ENCODE data around the gene GJD3.

GJD3 gene

GRCh38 chr17:40360091-40360490 lies 4.4 kb downstream of the GJD3 start:
- no peak for DNase-seq
- Mint-ChIP-seq H3K27ac (no peak overlapping the region), H3K9me3 (no peaks in the 10 kb centered on the region), H3K36me3 (ENCODE audit: low read depth) (peaks cover 4% of the 10 kb centered on the region), H3K27me3 (ENCODE audit: low read depth, poor library complexity) (peaks cover 44% of the 10 kb centered on the region), H3K4me1 (peaks cover 45% of the 10 kb centered on the region), H3K4me3 (no peak overlapping the region)
- TF ChIP-seq CTCF (IDR thresholded peaks at IDR 0.05), result no peak

- Mint-ChIP-seq H3K4me3 (no peak overlapping the region), H3K27ac (no peak overlapping the region), H3K4me1 (peaks cover 54% of the 10 kb centered on the region), H3K36me3 (ENCODE audit: low read depth) (peaks cover 12% of the 10 kb centered on the region), H3K9me3 (no peaks in the 10 kb centered on the region), H3K27me3 (ENCODE audit: low read depth, poor library complexity) (peaks cover 28% of the 10 kb centered on the region)
- DNase-seq, result peak; percentile 95
- peak; percentile 100 for TF ChIP-seq CTCF (IDR thresholded peaks at IDR 0.05)
Observed at GRCh38 chr17:40358323-40359038, 6.1 kb downstream of the GJD3 start.

- DNase-seq, result no peak
- Mint-ChIP-seq H3K27ac (no peak overlapping the region), H3K4me1 (peaks cover 61% of the 10 kb centered on the region), H3K27me3 (ENCODE audit: low read depth, poor library complexity) (peaks cover 20% of the 10 kb centered on the region), H3K36me3 (ENCODE audit: low read depth) (peaks cover 21% of the 10 kb centered on the region), H3K4me3 (no peak overlapping the region), H3K9me3 (no peaks in the 10 kb centered on the region)
- no peak for TF ChIP-seq CTCF (IDR thresholded peaks at IDR 0.05)
Observed at GRCh38 chr17:40356990-40357881, 7.3 kb downstream of the GJD3 start.

- peaks cover 24% of the 10 kb centered on the region for H3K36me3 Mint-ChIP-seq (ENCODE audit: low read depth)
- H3K4me1 Mint-ChIP-seq, result peaks cover 65% of the 10 kb centered on the region
- H3K27ac Mint-ChIP-seq, result peak overlapping the region; percentile 96
- H3K4me3 Mint-ChIP-seq, result no peak overlapping the region
- DNase-seq, result peak; percentile 45
- peaks cover 10% of the 10 kb centered on the region for H3K27me3 Mint-ChIP-seq (ENCODE audit: low read depth, poor library complexity)
- no peaks in the 10 kb centered on the region for H3K9me3 Mint-ChIP-seq
- TF ChIP-seq CTCF (IDR thresholded peaks at IDR 0.05), result no peak
Observed at GRCh38 chr17:40355804-40356758, 8.5 kb downstream of the GJD3 start.

GRCh38 chr17:40355123-40355803 lies 9.3 kb downstream of the GJD3 start:
- Mint-ChIP-seq H3K4me3 (no peak overlapping the region), H3K36me3 (ENCODE audit: low read depth) (peaks cover 24% of the 10 kb centered on the region), H3K27ac (peak overlapping the region; percentile 96), H3K4me1 (peaks cover 66% of the 10 kb centered on the region), H3K9me3 (no peaks in the 10 kb centered on the region), H3K27me3 (ENCODE audit: low read depth, poor library complexity) (peaks cover 2% of the 10 kb centered on the region)
- TF ChIP-seq CTCF (IDR thresholded peaks at IDR 0.05), result peak; percentile 90
- peak; percentile 90 for DNase-seq
